ENCODE data around the gene CREBRF. TPM values are rescaled to one million over a fixed set of nuclear protein-coding genes. Genes with fewer than 3 reads are reported as not detected.

Gene CREBRF
- total and polyA plus RNA-seq, 2 of the 8 experiments (the other 6 are each of a cell fraction or from before 2014, with no cell fraction given) = 1.2 to 4.7 TPM

DNA sequence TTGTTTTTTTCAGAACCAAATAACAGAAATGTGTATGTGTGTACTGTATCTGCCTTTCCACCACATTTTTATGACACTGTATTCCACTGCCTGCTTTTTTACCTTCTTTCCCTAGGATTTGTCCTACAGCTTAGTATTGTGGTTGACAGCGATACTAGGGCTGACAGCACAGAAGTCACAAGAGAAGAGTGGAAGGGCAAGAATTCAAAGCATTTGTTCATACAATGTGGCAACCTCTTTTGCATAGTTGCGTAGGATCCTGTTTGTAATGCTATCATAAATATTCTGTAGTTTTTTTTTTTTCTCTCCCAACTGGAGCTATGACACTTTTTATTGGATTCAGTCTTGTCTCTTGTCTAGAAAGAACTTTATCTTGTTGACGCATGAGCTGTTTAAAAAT is 82.6 kb downstream of the CREBRF start:
- Histone ChIP-seq H3K27me3 (replicated peaks in 1 of 4; ENCODE audit: control insufficient read depth in 3 of 4, extremely low read depth in 1 of 4, insufficient read depth in 3 of 4, low read length in 3 of 4) (no peaks in the 10 kb centered on the region), H2BK15ac (ENCODE audit: low read length) (no peak overlapping the region), H4K5ac (ENCODE audit: insufficient read length, low read depth, low read length) (no peak overlapping the region), H2BK5ac (ENCODE audit: low read depth, low read length) (no peak overlapping the region), H3K23ac (ENCODE audit: insufficient read length) (no peak overlapping the region), H2BK12ac (ENCODE audit: low read depth, low read length) (no peak overlapping the region), H3K56ac (replicated peaks; ENCODE audit: insufficient read length, low read depth, low read length) (no peak overlapping the region), H4K91ac (replicated peaks; ENCODE audit: insufficient read length, low read length) (no peak overlapping the region), H3K36me3 (ENCODE audit: control insufficient read depth in 2 of 4, insufficient read depth in 4 of 4, low read length in 3 of 4) (no peaks in the 10 kb centered on the region), H3K79me2 (ENCODE audit: control insufficient read depth in 1 of 2, insufficient read depth in 2 of 2, low read length in 2 of 2) (no peaks in the 10 kb centered on the region), H3K14ac (ENCODE audit: insufficient read length) (no peak overlapping the region), H3K4ac (replicated peaks; ENCODE audit: insufficient read length, low read depth, low read length) (no peak overlapping the region), H3K9me3 (ENCODE audit: insufficient read depth in 2 of 2, low read depth in 1 of 2, low read length in 1 of 2) (no peaks in the 10 kb centered on the region), H3K4me3 (ENCODE audit: extremely low read depth in 1 of 4, insufficient read depth in 2 of 4, low read depth in 3 of 4, low read length in 4 of 4) (no peak overlapping the region), H2BK20ac (ENCODE audit: low read length) (no peak overlapping the region), H3K18ac (ENCODE audit: extremely low read depth, low read length) (no peak overlapping the region), H3K4me2 (ENCODE audit: insufficient read depth in 1 of 2, low read depth in 2 of 2, low read length in 2 of 2) (peak overlapping the region; percentile 4 to 9; a peak in 1 of 4 replicates), H3K23me2 (ENCODE audit: low read depth, low read length) (no peaks in the 10 kb centered on the region), H2AFZ (ENCODE audit: low read length) (no peak overlapping the region), H3K27ac (ENCODE audit: low read depth, low read length) (no peak overlapping the region), H2BK120ac (replicated peaks; ENCODE audit: low read depth, low read length) (no peak overlapping the region), H4K8ac (ENCODE audit: extremely low read depth, insufficient read depth, low read length) (no peak overlapping the region), H3K79me1 (ENCODE audit: low read depth, low read length) (no peaks in the 10 kb centered on the region), H2AK5ac (ENCODE audit: low read depth, low read length) (no peak overlapping the region), H3K9ac (replicated peaks in 1 of 4; ENCODE audit: extremely low read depth in 1 of 4, low read depth in 3 of 4, low read length in 3 of 4) (no peak overlapping the region), H3K4me1 (replicated peaks in 1 of 4; ENCODE audit: control insufficient read depth in 3 of 4, insufficient read depth in 4 of 4, low read length in 3 of 4) (peaks cover 5 to 12% (median 9%) of the 10 kb centered on the region in 4 experiments; a peak in 6 of 7 replicates), H4K20me1 (replicated peaks in 1 of 2; ENCODE audit: control insufficient read depth in 1 of 2, insufficient read depth in 2 of 2, low read length in 2 of 2) (no peaks in the 10 kb centered on the region)
- TF ChIP-seq CEBPB (IDR thresholded peaks at IDR 0.05; ENCODE audit: low read depth, low read length) (0 out of 2 replicates have a peak, but pooled peaks have one; percentile 13), PHF8 (conservative IDR thresholded peaks at IDR 0.05; ENCODE audit: low read depth, low read length) (no peak), ASH2L (IDR thresholded peaks at IDR 0.05; ENCODE audit: low read length) (no peak), SIN3A (conservative IDR thresholded peaks at IDR 0.05 in 1 of 2, IDR thresholded peaks at IDR 0.05 in 1 of 2; ENCODE audit: low read depth in 1 of 2, low read length in 2 of 2) (0 out of 4 replicates have a peak, but pooled peaks of 1 of the 2 experiments have one; percentile 30), TEAD4 (IDR thresholded peaks at IDR 0.05; ENCODE audit: low read depth, low read length) (peak; percentile 72), ZNF274 (IDR thresholded peaks at IDR 0.05; ENCODE audit: borderline replicate concordance, extremely low read depth, low read length) (no peak), SP4 (IDR thresholded peaks at IDR 0.05; ENCODE audit: low read length) (no peak), TCF12 (IDR thresholded peaks at IDR 0.05; ENCODE audit: low read depth, low read length) (no peak)
- ChIA-PET CTCF (ENCODE audit: partially characterized antibody) (interaction anchor here (0.6 to 1.6 kb wide), 6 partner anchors 9 to 154 kb away, joined by 3 to 5 read pairs (median 4); partner anchors contain the start of gene ATP6V0E1), POLR2A (ENCODE audit: partially characterized antibody) (interaction anchor here (2.9 kb wide), 1 partner anchor 9 kb away, joined by 11 read pairs; no protein-coding TSS in a partner anchor)
- FAIRE-seq (peak; percentile 28), DNase-seq (ENCODE audit: low read depth in 1 of 2, low spot score in 2 of 2) (no peak)
- WGBS, 2 experiments (ENCODE audit: extremely low coverage in 1 of 2, insufficient coverage in 1 of 2, insufficient read length in 1 of 2, insufficient replicate concordance in 2 of 2, low coverage in 1 of 2, low lambda C conversion rate in 2 of 2, missing lambda C conversion rate in 1 of 2) = 58% methylated on average over 3 of the region's 3 CpGs; no CpG with 5 or more reads in 1 of the 2 experiments

Data from H1 (cell line).